BE2C (cell line): Measurements from ENCODE around the gene ANKS3.

ENCODE experiments used
- DNase-seq: peaks from one replicate; pipeline ENCODE4 v3.0.0-alpha.2; 2020
- H3K27me3 ChIP-seq: fragments of 250-450 bp; sonication (Bioruptor Pico); 2 replicates; pipeline ENCODE4 v1.5.1; 2020; ENCODE audit warnings: mild to moderate bottlenecking
- H3K36me3 ChIP-seq: fragments of 250-450 bp; sonication (Bioruptor Pico); 2 replicates; pipeline ENCODE4 v1.5.1; 2020; ENCODE audit warnings: mild to moderate bottlenecking
- H3K4me1 ChIP-seq: fragments of 250-450 bp; sonication (Bioruptor Pico); 2 replicates; pipeline ENCODE4 v1.5.1; 2020
- H3K4me3 ChIP-seq: 2 replicates; pipeline ENCODE4 v1.5.1; 2011; ENCODE audit warnings: low read depth, low read length
- H3K9me3 ChIP-seq: fragments of 250-450 bp; sonication (Bioruptor Pico); 2 replicates; pipeline ENCODE4 v1.5.1; 2020
- CTCF ChIP-seq: IDR thresholded peaks from 2 replicates; pipeline ENCODE4 v1.5.1; 2012; ENCODE audit warnings: mild to moderate bottlenecking, low read depth, low read length

The ANKS3 gene

GRCh38 chr16:4675864-4676786, 57.9 kb downstream of the ANKS3 start:
- DNase-seq, result peak; percentile 15
- no peak for TF ChIP-seq CTCF

GRCh38 chr16:4674926-4675530, 59.0 kb downstream of the ANKS3 start:
- no peak for DNase-seq
- Histone ChIP-seq H3K36me3 (peaks cover 20% of the 10 kb centered on the region), H3K4me1 (peaks cover 13% of the 10 kb centered on the region), H3K4me3 (no peak overlapping the region), H3K27me3 (no peaks in the 10 kb centered on the region), H3K9me3 (no peaks in the 10 kb centered on the region)
- TF ChIP-seq CTCF, result no peak

More at GRCh38 chr16:4675864-4676786, 57.9 kb downstream of the ANKS3 start:
- Histone ChIP-seq H3K4me1 (peaks cover 18% of the 10 kb centered on the region), H3K36me3 (peaks cover 16% of the 10 kb centered on the region), H3K4me3 (no peak overlapping the region), H3K9me3 (no peaks in the 10 kb centered on the region), H3K27me3 (no peaks in the 10 kb centered on the region)

GRCh38 chr16:4673387-4674046, 60.6 kb downstream of the ANKS3 start:
- Histone ChIP-seq H3K4me3 (no peak overlapping the region), H3K9me3 (no peaks in the 10 kb centered on the region), H3K4me1 (peaks cover 2% of the 10 kb centered on the region; the same call in 1 of the 2 replicates), H3K27me3 (no peaks in the 10 kb centered on the region), H3K36me3 (peaks cover 25% of the 10 kb centered on the region)
- DNase-seq, result no peak
- no peak for TF ChIP-seq CTCF

GRCh38 chr16:4668313-4668960, 65.6 kb downstream of the ANKS3 start:
- peaks cover 42% of the 10 kb centered on the region for H3K36me3 ChIP-seq
- no peaks in the 10 kb centered on the region for H3K27me3 ChIP-seq
- no peak overlapping the region for H3K4me3 ChIP-seq
- TF ChIP-seq CTCF, result no peak
- no peaks in the 10 kb centered on the region for H3K4me1 ChIP-seq
- H3K9me3 ChIP-seq, result no peaks in the 10 kb centered on the region
- DNase-seq, result no peak

GRCh38 chr16:4667203-4667963, 66.7 kb downstream of the ANKS3 start:
- Histone ChIP-seq H3K9me3 (no peaks in the 10 kb centered on the region), H3K4me1 (no peaks in the 10 kb centered on the region), H3K36me3 (peaks cover 37% of the 10 kb centered on the region), H3K4me3 (no peak overlapping the region), H3K27me3 (no peaks in the 10 kb centered on the region)
- no peak for TF ChIP-seq CTCF
- no peak for DNase-seq
